NCI-H2107 treated with DMSO at 0.1 percent for 48 hours (cell line): ENCODE measurements around the gene PSTPIP1.

ENCODE experiments used
- DNase-seq: peaks from one replicate; lab custom pipeline; 2025; ENCODE audit not compliant: unreplicated experiment; lab: John Stamatoyannopoulos, UW

PSTPIP1 gene

DNA sequence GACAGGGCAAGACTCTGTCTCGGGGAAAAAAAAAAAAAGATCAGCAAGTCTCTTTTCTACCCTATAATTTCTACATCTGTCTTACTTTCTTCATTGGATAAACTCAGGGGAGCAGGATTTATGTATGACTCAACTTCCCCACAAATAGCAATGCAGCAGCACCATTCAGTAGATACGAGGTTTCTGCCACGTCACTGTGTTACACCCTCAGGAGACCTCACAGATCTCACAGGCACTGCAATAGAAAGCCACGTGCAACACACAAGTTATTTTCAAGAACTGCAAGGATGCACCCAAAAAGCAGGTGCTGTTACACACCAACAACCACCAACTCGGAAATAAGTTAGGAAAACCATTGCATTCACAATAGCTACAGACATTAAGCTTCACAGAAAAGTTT is 45.7 kb downstream of the PSTPIP1 start:
- DNase-seq, result no peak

DNA sequence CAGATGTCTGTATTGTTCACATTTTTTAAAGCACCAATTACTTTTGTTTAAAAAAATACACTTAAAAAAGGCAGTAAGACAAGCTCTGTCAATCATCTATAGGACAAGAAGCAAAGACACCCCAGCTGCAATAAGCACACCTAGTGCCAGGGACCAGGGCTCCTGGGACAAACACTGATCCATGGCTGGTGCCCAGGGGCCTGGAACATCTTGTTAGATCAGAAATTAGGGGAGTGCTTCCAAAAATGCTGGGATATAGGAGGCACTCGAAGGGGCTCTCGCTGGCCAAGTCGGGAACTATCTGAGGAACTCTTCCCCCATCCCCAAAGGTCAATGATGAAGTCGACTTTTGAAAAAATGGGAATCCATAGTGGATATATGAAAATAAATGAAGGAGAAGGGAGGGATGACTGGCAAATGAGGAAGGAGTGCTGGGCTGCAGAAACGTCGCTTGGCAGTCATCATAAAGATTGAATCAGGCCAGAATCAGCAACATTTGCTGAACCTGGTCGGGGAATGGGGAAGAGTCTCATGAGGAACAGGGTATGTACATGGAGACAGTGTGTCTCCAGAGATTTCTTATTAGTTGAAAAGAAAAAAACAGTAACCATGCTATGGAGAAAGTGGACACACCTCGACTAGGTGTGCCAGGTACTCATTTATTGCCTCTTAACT is 47.5 kb downstream of the PSTPIP1 start:
- no peak for DNase-seq

DNA sequence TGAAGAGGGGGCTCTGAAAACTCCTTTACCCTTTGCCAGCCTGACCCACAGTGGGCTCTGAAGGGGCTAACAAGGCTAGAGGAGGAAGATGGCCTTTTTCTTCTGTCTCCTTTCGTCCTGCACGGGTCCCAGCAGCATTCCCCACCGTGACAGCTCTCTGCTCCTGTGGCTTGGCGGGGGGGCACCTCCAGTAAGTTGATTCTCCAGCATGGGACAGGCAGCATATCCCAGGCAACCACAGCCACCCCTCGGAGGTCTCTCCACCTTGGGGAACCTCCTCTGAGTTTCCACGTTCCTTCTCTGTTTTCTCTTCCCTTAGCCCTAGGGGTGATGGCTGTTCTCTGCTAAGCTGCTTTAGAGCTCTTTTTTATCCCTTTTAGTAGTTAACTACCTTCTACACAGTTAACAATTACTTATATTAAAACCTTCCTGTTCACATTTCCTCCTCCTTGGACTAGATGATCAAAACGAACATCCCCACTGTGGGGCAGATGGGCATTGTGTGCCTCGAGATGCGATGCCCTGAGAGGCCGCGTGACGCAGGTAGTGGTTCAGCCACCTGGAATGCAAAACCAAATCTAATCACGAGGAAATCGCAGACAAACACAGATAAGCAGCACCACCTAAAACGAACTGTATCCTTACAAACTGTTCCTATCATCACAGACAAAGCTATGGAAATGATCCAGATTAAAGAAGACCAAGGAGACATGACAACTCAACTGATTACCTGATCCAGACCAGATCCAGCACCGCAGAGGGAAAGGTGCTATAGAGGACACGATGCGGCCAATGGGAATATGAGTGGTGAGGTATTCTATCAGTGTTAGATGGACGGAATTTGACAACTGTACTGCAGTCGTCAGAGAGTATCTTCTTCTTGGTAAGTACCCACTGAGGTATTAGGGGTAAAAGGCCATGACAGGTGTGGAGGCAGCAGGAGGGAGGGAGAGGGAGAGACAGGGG is 48.3 kb downstream of the PSTPIP1 start:
- DNase-seq, result no peak

DNA sequence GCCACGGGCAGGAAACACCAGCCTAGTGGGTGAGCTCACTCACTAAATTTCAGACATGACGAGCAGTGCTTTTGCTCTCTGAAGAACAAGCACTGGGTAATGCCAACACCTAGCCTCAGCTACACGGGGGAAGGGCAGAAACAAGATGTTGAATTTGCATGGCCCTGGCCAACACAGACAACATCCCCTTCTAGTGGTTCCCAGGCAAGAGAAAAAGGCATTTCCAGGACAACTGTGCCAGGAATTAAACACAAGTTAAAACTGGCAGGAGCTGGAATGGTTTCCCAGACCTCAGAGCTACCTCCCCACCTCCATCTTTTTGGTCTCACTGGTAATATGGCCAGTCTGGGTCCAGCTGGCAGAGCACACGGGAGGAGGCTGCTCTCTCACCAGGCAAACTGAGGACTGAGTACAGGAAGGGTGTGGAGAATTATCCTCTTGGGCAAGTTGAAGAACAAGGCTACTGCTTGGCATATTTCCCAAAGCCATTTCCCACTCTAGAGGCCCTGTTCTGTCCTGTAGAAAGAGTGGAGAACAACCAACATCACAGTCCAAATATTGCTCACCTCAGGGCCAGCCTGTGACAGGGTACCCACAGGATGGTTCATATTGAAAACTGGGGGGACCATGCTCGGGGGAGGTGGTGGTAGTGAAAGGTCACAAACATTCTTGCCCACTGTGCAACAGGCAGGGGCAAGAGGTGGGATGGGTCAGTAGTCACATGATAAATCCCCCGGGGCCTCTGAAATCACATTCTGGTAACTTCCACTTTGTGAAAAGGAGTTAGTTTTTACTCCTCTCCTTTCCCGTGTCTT is 49.5 kb downstream of the PSTPIP1 start:
- DNase-seq, result no peak

DNA sequence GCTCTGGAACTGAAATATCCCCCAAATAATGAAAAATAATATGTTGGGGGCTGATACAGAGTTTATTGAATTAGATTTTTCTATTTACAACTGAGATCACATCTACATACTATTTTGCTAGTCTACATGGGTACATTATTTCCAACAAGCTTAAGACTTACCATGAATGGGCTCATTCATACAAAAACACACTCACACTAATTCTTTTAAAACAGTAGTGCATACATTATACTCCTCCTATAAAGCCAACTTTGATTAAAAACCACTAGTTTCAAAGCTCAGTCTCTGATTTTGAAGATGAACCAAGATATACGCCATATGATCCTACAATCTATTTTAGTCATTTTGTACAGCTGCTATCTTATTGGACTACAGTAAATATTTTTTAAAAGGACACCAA is 51.1 kb downstream of the PSTPIP1 start:
- DNase-seq, result no peak

DNA sequence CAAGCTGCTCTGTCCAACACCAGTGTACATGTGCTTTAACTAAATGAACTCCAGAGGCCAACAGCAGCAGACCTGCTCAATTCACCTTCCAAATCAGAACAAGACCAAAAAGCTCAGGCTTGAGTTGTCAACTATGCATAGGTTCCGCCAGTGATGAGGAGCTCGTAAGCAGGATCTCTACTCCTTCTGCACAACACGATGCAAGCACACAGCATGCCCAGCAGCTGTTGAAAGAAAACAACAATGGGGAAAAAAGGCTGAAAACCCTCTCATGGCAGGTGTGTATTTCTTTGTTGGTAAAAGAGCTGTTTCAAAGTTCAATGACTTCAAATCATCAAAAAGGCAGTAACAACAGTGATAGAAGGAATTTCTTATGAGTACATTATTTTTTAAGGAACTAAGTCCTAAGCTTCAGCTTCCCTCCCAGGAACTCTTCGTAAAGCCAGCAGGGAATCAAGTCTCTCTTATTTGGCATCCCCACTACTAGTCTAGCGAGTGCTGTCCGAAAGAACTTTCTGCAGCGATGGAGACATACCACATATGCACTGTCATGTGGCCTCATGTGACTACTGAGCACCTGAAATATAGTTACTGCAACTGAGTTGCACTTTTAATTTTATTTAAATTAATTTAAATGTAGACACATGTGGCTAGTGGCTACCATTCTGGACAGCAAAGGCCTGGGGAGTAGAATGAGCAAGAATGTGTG is 51.9 kb downstream of the PSTPIP1 start:
- DNase-seq, result no peak

DNA sequence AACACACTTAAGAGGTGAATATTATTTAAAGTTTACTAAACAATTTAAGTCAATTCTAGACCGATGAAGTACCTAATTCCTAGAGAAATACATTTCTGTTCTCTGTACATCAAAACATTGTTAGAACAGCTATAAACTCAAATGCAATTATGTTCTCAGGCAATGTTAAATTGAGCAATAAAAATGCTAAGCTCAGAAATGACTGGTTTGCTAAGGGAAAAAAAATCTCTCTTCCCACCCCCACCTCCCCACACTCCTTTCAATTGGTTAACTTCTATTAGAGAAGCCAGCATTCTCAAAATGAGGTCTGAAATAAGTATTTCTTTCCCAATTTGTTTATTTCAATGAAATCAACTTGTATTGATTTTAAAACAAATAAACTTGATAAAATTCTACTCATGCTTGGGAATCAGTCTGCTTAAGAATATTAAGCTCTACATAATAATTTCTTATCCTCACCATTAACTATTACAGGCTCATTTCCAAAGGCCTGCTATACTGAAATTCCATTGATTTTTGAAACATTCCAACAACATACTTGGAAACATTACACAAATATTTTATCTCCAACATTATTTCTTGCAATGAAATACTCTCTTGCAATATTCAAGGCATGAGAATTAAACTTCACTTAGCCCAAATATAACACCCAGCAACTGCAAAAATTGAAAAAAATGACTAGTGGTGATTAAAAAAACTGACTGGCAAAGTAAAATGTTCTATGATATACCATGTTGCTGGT is 53.4 kb downstream of the PSTPIP1 start:
- no peak for DNase-seq

DNA sequence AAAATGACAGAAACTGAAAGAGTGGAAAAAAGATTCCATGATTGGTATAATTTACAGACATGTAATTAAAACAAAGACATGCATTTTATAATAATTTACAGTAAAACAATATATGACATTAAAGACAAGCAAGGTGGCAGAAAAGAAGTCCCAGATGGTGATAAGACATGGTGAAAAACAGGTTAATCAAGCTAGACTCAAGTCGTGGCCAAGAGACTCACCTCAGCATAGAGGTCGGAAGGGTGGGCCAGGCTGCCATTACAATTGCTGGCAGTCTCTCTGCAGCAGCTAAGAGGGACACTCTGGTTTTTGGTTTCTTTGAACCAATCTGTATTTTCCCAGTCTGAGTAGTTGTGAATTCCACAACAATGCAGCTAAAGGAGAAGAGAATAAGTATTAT is 57.6 kb downstream of the PSTPIP1 start:
- no peak for DNase-seq

DNA sequence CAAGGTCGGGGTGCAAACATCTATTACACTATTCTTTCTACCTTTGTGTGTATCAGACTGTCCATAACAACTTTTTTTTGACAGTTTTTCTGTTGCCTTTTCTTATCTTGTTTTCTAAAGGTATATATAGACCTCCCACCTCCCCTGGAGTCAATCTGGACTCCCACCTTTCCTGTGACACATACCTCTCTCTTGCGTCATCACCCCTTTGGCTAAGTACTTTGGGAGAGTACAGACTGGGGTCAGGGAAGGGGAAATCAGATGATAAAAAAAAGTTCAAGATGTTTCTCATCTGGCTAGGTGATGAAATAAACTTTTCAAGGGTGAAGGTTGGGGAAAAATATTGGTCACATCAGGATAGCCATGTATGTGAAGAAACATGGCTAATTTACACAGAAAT is 58.8 kb downstream of the PSTPIP1 start:
- no peak for DNase-seq

DNA sequence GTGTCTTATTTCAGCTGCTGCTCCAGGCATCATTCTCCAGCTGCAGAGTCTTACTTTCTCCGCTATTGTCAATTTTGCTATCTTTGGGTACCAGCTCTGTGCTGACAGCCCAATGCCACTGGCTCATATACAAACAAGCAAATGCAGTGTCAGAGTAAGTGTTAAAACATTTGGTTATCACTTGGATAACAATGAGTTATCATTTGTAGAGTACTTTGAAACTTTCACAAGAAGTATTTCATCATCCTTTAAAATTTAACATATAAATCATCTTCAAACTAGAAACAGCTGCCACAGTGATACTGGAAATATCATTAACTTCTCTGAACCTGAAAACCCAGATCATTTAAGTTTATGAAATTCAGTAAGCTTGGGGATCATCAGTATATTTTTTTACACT is 62.1 kb downstream of the PSTPIP1 start:
- no peak for DNase-seq

DNA sequence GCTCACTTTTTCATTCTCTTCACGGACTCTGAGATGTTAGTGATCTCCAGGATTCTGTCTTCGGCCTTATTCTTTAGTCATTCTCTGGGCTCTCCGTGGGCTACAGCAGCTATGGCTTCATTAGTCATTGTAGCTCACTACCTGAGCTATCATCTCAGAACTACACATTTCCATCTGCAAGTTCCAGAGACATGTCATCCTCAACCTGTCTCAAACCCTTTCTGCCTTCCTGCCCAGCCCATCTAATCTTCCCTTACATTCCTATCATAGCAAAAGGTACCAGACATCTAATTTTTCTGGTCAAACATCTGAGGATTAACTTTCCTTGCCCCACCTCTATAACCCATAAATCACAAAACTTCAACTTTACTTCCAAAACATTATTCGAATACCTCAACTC is 62.8 kb downstream of the PSTPIP1 start:
- DNase-seq, result no peak

DNA sequence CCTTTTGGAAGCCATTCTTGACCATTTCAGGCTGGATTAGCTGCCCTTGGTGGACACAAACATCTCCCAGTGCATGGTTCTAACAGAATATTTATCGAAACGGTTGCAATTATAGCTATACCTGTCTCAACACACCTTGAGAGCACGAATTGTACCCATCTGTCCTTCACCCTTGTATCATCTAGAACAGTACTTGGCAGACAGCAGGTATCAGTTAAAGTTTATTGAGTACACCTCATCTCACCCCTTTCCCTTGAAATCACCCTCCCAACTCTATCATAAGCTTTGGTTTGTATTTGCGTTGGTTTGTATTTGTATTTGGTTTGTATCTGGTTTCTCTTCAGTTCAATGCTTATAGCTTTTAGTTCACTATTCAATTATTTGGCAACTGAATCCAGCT is 63.5 kb downstream of the PSTPIP1 start:
- DNase-seq, result no peak

DNA sequence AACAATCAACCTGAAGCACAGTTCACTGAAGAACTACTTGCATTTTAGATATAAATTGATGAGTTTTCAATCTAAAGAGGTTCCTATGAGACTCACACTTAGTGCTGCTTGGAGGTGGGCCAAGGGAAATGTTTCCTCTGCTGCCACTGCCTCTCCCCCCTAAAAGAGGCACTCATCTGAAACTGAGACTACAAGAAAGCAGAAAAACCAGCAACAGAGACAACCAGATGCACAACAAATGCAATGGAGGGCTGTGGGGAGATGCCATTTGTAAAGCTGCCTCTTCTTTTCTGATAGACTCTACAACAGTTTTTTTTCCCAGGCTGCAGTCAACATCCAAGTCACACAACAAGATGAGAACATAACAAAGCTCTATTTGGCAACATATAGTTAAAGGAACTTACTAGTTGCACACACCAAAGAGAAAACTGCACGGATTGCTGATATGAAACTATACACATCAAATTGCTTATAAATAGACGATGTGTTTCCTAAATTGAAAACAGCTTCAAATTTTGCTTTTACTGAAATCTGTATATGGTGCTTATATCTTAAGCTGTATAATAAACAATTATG is 64.9 kb downstream of the PSTPIP1 start:
- no peak for DNase-seq

DNA sequence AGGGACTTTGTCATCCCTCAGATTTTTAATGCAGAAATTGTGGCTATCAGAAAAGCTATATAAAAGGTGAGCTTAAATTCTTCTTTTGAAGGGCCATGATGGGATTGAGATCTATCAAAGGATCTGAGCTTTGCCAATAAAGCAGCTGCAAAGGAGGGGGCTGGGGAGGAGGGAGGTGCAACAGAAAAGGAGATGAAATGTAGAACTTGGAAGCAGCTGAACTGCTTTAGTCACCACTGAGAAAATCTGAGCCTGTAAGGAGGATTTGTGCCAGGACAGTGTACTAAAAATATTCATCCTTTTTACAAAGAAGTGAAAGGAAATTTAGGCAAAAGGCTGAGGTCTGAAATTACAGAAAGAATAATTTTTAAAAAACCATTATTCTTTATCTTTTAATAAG is 65.6 kb downstream of the PSTPIP1 start:
- no peak for DNase-seq

DNA sequence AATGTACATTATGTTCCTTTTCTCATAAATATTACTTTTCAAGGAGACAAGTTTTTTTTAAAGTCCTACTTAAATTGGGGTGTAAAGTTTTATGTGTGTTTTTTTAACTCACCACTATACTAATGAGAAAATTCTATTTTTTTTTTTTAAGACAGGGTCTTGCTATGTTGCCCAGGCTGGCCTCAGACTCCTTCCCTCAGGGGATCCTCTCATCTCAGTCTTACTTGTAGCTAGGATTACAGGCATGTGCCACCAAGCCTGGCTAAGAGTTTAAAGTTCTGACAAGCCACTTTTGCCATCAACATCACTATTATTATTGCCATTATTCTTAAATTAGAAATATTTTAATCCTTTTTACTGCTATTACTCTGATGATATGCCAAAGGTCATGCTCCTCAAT is 68.3 kb downstream of the PSTPIP1 start:
- DNase-seq, result no peak

DNA sequence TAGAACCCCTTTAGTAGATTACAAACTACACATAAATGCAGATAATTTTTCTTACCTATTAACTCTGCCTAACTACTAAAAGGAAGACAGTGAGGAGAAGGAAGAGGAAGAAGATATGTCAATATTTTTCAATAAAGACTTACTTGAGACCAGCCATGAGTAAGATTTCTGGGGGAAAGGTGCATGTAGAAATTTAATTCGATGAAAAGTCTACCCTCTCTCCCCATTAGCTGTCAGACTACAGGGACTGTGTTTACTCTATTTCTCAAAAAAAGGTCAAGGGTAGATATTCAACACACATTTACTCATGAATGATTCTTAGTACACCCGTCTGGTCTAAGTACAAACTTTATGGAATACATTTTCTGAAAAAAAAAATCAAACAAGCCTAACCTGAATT is 69.1 kb downstream of the PSTPIP1 start:
- DNase-seq, result no peak

DNA sequence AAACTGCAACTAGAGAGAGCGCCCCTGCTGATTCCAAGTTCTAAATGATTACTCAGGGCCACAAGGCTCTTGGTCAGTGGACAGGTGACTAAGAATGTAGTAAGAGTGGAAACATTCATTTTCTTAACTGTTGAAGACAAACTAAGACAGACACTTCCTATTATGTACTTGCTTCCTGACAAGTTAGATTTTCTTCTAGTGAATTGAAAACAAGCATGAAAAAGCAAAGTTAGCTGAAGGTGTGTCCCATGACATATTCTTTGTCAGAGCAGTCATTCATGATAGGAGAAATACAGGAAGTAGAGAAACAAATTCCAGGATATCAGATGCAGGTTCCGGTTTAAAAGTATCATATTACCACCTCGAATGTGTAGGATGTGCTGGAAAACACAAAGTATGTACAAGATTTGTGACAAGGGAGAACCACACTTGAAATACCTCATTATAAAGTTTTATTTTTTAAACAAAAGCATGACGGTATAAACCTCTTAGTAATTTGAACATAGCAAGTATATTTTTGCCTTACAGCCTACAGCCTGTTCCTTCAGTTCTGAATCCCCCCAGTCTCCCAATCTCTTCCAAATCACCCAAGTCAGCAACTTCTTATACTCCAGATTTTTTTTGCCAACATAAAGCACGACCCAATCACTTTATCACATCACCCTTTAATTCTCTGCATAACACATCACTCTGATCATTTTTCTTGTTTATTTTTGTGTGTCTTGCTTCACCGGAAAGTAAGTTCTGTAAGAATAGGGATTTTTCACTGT is 69.8 kb downstream of the PSTPIP1 start:
- no peak for DNase-seq

DNA sequence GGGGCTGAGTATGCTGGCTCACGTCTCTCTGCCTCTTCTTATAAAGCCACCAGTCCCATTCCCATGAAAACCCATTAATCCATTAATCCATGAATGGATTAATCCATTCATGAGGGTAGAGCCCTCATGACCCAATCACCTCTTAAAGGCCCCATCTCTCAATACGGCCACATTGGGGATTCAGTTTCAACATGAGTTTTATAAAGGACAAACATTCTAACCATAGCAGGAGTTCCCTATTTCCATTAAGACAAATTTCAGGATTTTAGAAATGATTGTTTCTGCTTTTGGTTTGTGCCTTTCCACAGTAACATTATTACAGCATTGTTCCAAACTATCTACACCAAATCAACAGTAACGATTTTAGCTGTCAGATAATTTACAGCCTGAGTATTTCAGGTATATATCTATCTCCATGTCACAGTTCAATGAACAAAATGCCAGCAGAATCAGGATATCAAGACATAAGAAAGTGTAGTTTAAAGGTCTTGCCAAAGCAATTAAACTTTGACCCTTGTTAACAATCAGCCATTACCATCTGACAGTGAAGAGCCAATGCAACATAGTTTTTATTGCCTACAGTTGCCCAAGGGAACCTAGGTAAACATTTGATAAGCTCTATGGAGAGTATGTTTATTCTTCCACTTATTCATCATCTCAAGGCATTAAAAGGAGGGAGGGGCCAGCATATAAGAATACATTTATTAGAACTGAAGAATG is 72.2 kb downstream of the PSTPIP1 start:
- no peak for DNase-seq
